ENCODE data around the gene SLAMF7. TPM values are rescaled to one million over a fixed set of nuclear protein-coding genes. Genes with fewer than 3 reads are reported as not detected.
"Not testable (repeated sequence)": the region's sequence is repeated elsewhere in the genome, so short reads cannot be mapped to it uniquely, and the experiment has no call there.

Gene SLAMF7
- polyA plus RNA-seq, 12 donors = 0.26 to 2.3 (median 0.43) TPM; not detected in 3

DNA sequence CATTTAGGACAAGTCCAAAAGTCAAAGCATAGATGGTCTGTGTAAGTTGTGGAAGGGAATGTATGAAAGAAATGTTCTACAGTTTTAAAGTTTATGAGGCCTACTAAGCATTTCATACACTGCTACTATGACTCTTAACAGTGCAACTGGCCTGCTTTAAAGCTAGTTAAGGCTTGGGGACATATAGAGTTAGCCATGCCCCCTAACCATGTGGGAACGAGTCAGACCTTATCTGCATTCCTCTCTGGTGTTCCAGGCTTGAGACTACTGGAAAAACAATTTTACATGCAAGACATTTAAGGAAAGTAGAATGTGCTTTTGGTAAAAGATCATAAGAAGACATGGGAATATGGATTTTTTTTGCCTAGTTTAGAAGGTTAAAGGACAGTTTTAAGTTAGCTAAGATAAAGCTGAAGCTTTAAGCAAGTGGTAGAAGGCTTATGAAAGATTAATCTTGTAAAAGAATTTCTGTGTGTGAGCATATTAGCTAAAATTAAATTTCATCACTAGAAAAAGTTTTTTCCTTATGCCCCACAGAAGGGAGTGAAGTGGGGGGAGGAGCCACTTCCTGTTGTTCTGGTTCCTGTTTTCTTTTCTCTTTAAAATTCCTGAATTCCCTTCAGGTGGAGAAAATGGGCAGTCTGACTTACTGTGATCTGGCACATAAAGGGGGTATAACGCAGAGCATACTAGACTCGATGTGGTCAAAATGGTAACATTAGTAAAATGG, 18.5 kb upstream of the SLAMF7 start:
- DNase-seq = no peak

DNA sequence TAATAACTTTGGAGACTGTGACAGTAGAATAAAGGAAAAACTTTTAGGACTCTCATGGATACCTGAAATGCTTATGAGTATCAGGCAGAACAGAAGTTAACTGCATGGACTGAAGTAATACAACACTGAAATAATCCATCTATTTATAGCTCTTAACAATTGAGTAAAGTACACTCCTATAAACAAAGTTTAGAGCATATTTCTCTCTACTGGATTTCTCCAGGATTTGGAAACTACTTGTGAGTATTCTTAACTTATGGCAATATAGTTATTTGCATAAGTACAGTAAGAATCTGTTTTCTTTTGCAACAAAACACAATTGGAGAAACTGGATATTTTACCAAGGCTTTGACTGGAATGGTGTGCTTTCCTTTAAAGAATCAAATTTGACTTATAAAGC, 17.6 kb upstream of the SLAMF7 start:
- no peak for DNase-seq

DNA sequence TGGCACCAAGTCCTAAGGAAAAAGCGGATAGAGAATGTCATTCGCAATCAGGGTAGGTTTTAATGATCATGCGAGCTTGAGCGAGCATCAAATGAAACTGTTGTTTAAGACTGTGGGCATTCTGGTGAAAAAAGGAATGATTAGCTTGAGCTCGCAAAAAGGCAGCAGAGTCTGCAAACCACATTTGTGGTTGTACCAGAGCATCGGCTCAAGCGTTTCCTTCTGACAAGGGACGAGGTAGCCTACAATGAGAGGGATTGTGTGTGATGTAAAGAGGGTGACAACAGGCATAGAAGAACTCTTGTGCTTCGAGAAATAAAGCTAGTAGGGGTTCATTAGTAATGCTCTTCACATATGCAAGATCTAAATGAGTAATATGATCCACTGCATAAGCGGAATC, 16.3 kb upstream of the SLAMF7 start:
- no peak for DNase-seq

DNA sequence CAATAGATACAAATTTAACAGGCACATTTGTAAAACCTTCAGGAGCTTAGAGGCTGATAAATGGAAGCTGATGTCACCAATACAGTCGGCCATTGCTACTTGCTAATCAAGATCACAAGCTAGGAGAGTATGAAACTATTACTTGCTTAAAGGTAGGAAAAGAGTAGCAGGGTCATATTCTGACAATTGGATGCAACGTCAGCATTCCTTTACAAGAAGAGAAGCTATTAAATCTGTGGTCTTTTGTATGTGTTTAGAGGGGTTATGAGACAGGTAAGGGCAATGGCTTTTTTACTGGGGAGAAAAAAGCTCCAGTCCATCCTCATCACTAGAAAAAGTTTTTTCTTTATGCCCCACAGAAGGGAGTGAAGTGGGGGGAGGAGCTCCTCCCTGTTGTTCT, 15.7 kb upstream of the SLAMF7 start:
- DNase-seq = no peak

DNA sequence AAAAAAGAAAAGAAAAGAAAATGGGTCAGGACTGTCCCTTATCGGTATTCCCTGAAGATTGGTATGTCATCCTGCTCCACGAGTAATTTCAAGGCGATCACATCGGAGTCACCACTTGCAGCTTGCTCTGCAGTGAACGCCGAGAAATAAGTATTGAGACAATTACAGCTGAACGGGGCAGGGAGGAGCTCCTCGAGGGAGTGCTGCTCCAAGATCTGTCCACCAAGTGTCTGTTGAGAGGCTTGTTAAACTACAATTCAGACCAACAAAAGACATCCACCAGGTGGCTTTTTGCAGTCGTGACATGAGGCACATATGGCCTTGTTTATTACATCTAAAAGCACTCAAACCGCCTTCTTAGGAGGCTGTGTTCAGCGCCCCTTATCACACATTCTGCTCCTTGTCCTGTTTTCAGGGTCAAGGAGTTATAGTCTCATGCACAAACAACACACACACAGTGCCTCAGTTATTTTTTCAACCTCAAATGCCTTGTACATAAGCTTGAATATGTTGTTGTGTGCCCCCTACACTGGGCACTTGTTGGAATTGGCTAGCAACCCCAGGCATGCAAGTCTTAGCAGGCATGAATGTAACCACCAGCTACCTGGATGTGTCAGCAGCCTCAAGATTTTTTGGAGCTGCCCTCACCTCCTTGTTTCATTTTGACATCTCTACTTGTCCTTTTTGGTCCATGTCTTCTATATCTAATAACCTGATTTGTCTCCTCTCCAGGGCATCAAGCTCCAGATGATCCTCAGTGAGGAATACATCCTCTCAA, 14.4 kb upstream of the SLAMF7 start:
- no peak for DNase-seq

DNA sequence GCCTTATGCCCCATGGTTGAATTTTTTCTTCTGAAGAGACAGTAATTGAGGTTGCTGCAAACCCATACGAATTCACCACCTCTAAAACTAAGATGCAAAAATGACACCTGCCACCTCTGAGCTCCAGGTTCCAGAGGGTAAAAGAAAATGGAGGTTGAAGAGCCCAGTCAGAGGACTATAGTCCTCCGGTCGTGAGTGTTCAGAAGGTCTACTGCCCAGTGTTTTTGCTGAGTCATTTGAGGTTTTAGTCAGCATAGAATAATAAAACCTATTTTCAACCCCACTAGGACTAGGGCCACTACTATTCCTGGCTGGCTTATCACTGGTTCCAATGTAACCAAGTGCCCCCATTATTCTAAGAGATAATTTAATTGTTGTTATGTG, 12.9 kb upstream of the SLAMF7 start:
- no peak for DNase-seq

DNA sequence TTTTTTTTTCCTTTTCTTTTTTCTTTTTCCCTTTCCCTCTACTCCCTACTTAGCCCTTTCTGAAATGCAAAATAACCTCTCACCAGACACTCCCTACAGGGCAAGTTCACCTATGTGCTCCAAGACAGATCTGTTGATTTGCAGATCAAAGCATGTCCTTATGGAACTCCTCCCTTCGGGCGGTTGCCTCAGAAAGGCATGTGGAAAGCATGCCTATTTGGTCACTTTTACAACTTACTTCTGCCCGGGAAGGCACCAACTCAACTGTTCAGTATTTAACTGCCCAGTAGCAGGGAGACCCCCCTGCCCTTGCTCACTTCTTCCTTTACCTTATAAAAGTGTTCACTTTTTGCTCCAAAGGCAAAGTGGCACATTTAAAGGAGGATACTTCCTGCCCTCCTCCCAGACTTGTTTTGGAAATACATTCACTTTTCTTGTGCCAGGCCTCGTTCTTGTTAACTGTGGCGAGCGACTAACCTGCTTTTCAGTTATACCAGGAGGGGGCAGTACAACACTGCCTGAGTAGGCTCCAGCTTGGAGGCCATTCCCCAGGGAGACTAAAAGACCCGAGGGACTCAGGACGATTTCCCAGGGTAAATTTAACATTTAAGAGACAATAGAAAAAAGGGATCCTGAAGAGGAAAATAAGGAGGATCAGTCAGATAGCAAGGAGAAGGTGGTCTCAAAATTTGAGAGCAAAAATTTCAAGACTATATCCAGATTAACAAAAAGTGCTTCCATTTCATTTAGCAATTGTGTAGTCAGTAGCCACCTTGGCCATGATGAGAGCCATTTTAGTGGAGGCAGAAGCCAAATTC, 12.3 kb upstream of the SLAMF7 start:
- DNase-seq = peak; percentile 30

DNA sequence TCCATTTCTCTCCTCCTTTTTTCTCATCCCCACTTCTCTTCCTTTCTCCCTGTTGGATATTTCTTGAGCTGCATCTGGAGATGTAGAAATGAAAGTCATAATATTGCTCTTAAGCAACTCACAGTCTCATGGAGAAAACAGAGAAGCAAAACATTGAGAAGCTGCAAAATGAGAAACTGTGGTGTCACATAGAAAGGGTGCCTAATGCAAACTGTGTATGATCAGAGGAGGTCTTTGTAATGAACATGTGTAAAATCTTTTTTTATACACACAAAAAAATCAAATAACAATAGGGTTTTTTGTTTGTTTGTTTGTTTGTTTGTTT, 11.8 kb upstream of the SLAMF7 start:
- DNase-seq = no peak

DNA sequence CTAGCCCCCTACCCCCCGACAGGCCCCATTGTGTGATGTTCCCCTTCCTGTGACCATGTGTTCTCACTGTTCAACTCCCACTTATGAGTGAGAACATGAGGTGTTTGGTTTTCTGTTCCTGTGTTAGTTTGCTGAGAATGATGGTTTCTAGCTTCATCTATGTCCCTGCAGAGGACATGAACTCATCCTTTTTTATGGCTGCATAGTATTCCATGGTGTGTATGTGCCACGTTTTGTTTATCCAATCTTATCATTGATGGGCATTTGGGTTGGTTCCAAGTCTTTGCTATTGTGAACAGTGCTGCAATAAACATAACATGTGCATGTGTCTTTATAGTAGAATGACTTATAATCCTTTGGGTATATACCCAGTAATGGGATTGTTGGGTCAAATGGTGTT, 7.5 kb upstream of the SLAMF7 start:
- DNase-seq = not testable (repeated sequence)

DNA sequence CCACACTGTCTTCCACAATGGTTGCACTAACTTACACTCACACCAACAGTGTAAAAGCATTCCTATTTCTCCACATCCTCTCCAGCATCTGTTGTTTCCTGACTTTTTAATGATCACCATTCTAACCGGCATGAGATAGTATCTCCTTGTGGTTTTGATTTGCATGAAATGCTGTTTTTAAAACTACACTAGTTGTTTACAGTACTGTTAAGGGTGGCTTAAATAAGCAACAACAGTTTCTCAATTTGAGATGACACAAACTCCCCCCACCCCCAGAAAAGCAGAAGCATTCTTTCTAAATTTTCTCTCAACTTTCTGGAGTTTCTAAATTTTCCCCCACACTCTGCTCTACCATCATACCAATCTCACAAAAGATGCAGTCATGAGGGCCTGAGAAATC, 7.1 kb upstream of the SLAMF7 start:
- DNase-seq = no peak

DNA sequence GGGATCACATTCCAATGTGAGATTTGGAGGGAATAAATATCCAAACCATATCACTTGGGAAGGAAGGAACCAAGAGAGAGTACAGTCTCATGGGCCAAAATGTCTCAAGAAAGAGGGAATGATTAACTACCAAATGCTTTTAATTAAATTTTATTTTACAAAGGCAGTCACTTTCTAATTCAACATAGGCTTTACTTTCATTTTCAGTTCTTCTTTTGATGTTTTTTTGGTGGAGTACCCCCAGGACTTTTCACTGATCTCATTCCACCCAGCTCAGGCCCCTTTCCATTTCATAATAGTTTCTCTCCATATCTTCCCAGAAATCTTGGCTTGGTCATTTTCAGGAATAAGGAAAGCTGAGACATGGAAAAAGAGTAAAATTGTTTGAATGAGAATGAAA, 5.1 kb upstream of the SLAMF7 start:
- no peak for DNase-seq

DNA sequence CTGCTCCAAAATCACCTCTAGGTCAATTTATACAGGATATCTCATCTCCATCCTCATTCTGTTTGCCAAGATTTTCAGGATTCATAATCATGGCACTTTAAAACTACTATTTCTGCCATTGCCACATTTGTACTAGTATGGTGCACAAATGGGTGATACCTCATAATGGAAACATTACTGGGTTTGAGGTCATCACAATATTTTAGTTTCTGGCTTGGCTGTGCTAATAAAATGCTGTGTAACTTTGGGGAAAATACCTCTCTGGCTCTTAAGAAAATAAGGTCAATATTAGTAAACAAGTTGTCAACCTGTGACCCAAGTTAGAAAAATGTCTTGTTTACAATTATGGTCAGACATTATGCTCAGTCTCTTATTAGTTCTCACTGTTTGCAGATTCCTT, 4.7 kb upstream of the SLAMF7 start:
- no peak for DNase-seq

DNA sequence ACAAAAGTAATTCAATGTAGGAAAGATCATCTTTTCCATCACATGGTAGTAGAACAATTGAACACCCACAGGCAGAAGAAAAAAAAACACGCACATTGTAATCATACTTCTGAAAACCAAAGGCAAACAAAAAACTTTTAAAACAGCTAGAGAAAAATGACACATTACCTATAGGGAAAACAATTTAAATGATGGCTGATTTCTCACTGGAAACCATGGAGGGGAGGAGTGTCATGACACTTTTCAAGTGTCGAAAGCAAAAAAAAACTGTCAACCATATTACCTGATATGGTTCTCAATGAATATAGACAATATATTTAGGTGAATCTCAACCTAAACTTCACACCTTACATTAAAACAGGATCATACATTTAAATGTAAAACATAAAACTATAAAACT, 776 bp upstream of the SLAMF7 start:
- DNase-seq = no peak

DNA sequence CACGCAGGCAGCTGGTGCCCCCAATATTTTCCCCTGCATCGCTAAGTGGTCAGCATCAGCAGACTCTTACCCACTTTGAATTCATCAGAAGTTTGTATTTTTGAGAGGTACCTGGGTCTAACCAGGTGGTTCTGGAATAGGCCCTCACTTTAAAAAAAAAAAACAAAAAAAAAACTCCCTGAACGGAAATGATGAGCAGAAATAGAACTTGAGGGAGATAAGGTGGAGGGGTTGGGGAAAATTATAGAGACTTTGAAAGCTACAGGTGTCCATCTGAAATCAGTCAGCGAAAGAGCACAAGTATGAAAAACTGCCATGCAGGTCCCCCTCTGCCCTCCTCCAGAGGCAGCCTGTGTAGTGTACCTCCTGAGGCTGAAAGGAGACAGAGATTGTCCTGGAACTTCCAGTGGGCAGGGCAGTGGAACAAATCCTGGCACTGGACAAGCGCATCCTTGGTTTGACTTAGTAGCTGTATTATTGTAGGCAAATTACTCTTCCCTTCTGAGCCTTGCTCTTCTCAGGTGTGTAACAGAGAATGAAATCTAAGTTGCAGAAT, 1.2 kb downstream of the SLAMF7 start:
- DNase-seq = no peak

DNA sequence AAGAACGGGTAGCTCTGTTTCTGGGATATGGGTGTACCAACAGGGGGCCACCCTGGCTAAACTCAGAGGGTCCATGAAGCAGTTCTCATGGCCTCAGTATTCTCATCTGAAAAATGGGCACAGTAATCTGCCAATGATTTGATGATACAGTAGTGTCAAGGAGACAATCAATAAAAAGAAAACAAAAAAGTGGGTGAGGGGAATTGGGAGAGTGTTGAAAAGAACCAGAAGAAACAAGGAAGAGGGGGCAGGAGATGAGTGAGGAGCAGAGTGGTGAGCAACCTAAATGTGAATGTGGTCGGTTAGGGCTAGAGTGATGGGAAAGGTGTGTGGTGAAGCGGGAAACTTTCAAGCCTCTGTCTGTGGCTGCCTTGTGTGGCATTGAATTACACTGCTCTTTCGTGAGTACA, 2.0 kb downstream of the SLAMF7 start:
- DNase-seq = no peak

DNA sequence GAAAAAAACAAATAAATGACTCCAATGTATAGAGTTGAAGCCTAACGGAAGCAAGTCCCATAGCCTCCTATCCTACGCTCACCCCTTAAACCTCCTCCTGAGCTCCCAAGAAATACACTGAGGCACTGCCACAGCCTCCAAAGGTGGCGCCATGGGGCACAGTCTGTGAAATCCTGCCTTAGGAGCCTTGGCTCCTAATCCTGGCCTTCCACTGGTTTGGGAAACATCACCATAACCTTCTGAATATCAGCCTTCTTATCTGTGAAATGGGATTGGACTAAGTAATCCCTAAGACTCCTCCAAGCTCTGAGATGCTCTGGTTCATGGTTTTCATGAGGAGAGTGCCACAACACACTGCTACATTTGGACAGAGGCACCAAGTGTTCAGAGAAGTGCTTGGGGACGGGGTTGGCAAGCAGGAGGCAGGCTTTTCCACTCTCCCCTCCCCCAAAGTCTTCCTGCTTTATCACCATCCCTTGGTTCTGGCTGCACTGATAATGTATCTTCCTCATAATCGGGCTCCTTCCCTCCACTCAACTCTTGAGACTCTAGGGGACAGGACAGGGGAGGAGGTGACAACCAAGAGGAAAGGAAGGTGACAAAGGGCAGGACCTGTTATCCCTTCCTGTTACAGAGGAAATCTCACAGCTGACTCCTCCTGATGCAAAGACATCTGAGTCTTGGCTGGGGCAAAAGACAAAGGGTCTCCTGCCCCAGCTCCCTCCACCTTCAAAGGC, 2.7 kb downstream of the SLAMF7 start:
- DNase-seq = no peak

DNA sequence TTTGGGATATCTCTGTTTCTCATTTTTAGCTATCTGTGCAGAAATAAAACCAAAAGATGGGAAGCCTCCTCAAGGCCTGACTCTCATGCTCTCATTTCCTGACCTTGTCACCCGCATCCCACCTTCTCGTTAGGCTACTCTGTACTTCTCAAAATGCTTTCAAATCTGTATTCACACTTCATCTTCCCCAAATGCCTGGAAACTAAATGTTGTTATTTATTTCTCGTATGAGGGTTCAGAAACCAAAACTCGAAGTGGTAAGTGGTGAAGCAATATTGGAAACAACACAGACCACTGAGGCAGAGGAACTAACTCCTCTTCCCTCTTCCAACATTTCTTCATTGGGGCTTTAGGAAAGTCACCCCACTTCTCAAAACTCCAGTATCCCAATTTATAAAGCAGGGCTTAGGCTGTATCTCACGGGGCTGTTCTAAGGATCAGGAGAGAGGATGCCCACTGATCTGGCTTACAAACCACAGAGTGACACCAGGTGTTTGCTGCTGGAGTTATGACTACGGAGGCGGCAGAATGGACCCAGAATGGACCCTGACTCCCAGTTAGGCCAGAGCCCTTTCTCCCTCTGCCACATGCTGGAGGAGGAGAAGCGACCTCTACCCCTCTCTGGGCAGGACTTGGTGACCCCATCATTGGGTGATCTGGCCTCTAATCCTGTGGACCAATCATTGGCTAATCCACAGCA, 3.5 kb downstream of the SLAMF7 start:
- no peak for DNase-seq

DNA sequence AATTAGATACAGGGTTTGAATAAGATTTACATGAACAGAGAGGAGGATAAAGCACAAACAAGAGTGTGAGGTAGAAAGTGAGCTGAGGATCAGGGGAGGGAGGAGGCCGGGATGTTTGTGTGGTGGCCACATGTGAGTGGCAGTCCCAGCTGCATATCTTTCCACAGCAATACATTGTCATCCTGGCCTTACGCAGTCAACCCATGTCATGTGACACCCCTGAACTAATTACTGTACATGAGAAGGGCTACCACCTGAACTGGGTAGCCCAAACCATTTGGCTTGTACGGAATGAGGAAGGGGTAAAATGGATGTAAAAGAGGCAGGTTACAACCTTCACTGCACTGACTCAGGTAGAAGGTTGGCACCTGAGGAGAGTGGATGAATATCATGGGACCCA, 4.2 kb downstream of the SLAMF7 start:
- no peak for DNase-seq

DNA sequence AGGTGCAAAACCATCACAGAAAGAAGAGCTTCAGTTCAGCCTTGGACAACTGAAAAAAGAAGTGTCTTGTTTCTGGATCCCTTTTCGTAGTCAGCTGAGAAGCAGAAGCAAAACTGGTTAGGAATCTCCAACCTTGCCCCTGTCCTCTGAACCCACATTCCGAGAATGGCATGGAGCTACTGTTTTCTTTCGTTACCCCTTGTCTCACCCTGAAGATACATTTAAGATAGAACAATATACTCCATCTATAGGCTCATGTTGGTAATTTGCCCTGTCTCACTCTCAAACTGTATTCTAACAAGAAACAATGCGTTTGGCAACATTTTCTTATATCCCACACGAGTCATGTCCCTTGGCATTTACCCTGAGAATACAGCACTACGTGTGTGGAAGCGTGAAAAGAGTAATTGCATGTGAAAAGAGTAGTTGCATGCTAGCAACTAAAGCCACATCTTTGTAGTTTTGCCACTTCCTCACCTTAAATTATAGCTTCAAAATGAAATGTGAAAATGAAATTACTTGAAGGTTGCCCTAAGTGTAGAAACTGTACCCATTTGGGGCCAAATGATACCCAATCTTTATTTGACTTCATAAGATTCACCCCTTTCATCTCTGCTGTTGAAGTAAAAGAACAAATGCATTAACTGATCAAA, 5.3 kb downstream of the SLAMF7 start:
- DNase-seq = no peak

DNA sequence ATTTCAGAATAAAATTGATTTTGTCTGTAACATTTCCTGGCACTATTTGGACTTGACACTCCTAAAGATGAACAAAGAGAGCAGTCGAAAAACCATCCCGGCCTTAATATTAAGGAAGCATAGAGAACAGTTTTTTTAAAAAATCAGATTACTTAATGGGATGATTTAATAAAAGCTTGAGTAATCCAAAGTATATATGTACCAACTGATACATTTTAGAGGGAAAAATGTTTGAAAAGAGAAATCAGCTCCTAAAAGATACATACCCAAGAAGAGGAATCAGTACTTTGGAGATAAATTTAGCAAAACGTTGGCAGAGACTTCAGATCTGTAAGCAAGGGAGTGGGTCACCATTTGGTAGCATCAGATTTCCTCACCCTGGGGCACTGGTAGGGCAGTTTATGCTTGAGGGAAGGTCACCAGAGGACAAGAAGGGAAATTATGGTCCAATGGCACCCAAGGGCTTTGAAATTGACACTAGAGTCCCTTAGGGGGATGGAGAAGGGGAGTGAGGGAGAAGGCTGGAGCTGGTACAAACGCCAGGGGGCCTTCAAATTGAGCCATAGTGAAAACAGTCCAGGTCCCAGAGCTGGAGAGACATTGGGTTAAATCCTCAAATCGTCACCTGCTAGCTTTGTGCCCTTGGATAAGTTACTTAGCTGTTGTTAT, 5.9 kb downstream of the SLAMF7 start:
- DNase-seq = no peak

Data from muscle of arm (tissue), 12 donors.